Measurements from ENCODE around the gene CCDC28A.

- no peak for TF ChIP-seq POLR2A (IDR thresholded peaks at IDR 0.05)
- TF ChIP-seq CTCF (IDR thresholded peaks at IDR 0.05), result no peak
Observed at GRCh38 chr6:138803861-138804260, 30.3 kb downstream of the CCDC28A start.
